Measurements from ENCODE around the gene KY.

DNA sequence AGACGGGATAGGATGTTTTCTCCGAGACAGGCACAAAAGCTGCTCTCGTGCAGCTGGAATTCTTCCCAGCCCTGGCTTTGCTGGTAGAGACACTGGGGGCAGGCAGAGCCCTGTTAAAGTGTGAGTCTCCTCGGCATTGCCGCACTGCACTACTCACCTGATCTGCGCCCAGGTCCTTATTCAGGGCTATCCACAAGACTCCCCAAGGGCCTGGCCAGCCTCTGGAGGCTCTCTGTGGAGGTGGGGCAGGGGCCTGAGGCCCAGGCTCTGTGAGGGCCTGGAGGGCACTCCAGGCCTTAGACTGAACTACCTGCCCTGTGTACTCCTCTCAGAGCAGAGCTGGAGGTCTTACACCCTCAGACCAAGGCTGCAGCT, 48.4 kb downstream of the KY start:
- TF ChIP-seq, protein P1, sequence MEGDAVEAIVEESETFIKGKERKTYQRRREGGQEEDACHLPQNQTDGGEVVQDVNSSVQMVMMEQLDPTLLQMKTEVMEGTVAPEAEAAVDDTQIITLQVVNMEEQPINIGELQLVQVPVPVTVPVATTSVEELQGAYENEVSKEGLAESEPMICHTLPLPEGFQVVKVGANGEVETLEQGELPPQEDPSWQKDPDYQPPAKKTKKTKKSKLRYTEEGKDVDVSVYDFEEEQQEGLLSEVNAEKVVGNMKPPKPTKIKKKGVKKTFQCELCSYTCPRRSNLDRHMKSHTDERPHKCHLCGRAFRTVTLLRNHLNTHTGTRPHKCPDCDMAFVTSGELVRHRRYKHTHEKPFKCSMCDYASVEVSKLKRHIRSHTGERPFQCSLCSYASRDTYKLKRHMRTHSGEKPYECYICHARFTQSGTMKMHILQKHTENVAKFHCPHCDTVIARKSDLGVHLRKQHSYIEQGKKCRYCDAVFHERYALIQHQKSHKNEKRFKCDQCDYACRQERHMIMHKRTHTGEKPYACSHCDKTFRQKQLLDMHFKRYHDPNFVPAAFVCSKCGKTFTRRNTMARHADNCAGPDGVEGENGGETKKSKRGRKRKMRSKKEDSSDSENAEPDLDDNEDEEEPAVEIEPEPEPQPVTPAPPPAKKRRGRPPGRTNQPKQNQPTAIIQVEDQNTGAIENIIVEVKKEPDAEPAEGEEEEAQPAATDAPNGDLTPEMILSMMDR (IDR thresholded peaks at IDR 0.05; ENCODE audit: low read depth, low read length), result no peak
- TF ChIP-seq EZH2phosphoT487 (IDR thresholded peaks at IDR 0.05; ENCODE audit: low read depth), result no peak

All from OCI-LY3 (cell line).